Measurements from ENCODE around the gene GNG7. TPM values are rescaled to one million over a fixed set of nuclear protein-coding genes. Genes with fewer than 3 reads are reported as not detected.
"Not testable (repeated sequence)": the region's sequence is repeated elsewhere in the genome, so short reads cannot be mapped to it uniquely, and the experiment has no call there.

GNG7 gene
- total RNA-seq, 1 donor from 2014 or later, result 0.06 TPM

GRCh38 chr19:2542341-2543069, 160.0 kb downstream of the GNG7 start:
- no peak overlapping the region for H3K4me3 ChIP-seq (ENCODE audit: low read depth, low read length)
- no peak for TF ChIP-seq CTCF (conservative IDR thresholded peaks at IDR 0.05; ENCODE audit: low read depth, low read length)
- DNase-seq (ENCODE audit: low read depth), result no peak

- H3K4me3 ChIP-seq (ENCODE audit: low read depth, low read length), result peak overlapping the region; percentile 23
- DNase-seq (ENCODE audit: low read depth), result peak; percentile 79
- peak; percentile 31 for TF ChIP-seq CTCF (conservative IDR thresholded peaks at IDR 0.05; ENCODE audit: low read depth, low read length)
These were observed 161.6 kb downstream of the GNG7 start for GRCh38 chr19:2540646-2541454.

GRCh38 chr19:2540251-2540645, 162.2 kb downstream of the GNG7 start:
- no peak for DNase-seq (ENCODE audit: low read depth)
- TF ChIP-seq CTCF (conservative IDR thresholded peaks at IDR 0.05; ENCODE audit: low read depth, low read length), result no peak
- H3K4me3 ChIP-seq (ENCODE audit: low read depth, low read length), result peak overlapping the region; percentile 23

- TF ChIP-seq CTCF (conservative IDR thresholded peaks at IDR 0.05; ENCODE audit: low read depth, low read length), result no peak
- DNase-seq (ENCODE audit: low read depth), result no peak
- H3K4me3 ChIP-seq (ENCODE audit: low read depth, low read length), result no peak overlapping the region
These were observed 164.3 kb downstream of the GNG7 start for GRCh38 chr19:2538096-2538757.

- DNase-seq (ENCODE audit: low read depth); H3K4me3 ChIP-seq (ENCODE audit: low read depth, low read length): not testable (repeated sequence)
These were observed 164.9 kb downstream of the GNG7 start for GRCh38 chr19:2537584-2537983.

GRCh38 chr19:2536461-2536860, 166.0 kb downstream of the GNG7 start:
- DNase-seq (ENCODE audit: low read depth), result no peak
- no peak for TF ChIP-seq CTCF (conservative IDR thresholded peaks at IDR 0.05; ENCODE audit: low read depth, low read length)
- H3K4me3 ChIP-seq (ENCODE audit: low read depth, low read length), result no peak overlapping the region

GRCh38 chr19:2534423-2535013, 168.0 kb downstream of the GNG7 start:
- no peak overlapping the region for H3K4me3 ChIP-seq (ENCODE audit: low read depth, low read length)

More at GRCh38 chr19:2534423-2535013, 168.0 kb downstream of the GNG7 start:
- no peak for DNase-seq (ENCODE audit: low read depth)
- TF ChIP-seq CTCF (conservative IDR thresholded peaks at IDR 0.05; ENCODE audit: low read depth, low read length), result no peak

Measured in epithelial cell of proximal tubule (primary cell).